NCI-H187 (cell line): ENCODE measurements around the gene CASTOR2.
"Not testable (repeated sequence)": the region's sequence is repeated elsewhere in the genome, so short reads cannot be mapped to it uniquely, and the experiment has no call there.

ENCODE experiments used
- DNase-seq, 2 experiments: peaks; one replicate each; lab custom pipeline; 2025; lab: John Stamatoyannopoulos, UW

Gene CASTOR2

DNA sequence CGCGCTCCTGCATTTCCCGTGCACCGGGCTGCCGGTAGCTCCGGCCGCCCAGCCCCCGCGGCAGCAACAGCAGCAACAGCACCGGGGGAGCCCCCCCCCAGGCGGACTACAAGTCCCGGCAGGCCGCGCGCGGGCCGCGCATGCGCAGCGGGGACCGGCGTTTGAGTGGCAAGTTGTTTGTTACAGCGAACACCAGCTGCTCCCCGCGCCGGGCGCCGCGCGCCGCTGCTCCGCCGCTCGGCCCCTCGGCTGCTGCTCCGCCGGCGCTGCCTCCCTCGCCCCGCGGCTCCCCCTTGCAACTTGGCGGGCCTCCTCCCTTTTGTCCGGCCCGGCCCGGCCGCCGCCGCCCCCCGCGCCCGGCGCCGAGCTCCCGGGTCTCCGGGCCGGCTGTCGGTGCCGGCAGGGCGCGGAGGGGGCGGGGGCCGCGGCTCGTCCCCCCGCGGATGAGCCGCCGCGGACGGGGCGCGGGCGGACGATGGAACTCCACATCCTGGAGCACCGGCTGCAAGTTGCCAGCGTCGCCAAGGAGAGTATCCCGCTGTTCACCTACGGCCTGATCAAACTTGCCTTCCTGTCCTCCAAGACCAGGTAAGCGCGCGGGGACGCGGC is at the start of gene CASTOR2:
TSS of gene CASTOR2 (plus strand) at position 195 of the 609 bp plus-strand sequence. CDS start at position 476, 281 bp downstream.
- DNase-seq: peak in 1 of 2 experiments; percentile 47

DNA sequence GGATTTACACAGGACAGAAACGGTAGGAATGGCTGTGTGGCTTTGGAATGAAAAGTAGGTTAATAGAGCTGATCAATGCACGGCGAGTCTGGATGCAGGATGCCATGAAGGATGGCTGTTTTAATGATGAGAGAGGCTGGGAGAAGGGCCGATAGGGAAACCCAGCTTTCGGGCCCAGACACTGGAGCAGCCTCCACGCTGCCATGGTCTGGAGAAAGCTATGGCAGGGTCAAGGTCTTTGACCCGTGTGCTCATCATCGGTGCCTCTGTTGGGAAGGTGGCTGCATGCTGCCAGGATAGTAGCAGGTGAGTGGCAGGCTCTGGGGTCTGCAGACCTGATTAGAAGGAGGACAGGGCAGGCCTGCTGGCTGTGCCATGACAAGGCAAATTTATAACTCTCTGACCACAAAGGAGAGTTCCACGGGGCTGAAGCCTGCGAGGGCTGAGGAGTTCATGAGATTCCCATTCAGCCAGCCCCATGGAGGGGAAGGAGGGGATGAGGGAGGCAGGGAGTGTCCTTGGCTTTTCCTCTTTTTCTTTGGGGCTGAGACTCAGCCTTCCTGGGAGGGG is 42.1 kb upstream of the CASTOR2 start:
- not testable (repeated sequence) for DNase-seq

DNA sequence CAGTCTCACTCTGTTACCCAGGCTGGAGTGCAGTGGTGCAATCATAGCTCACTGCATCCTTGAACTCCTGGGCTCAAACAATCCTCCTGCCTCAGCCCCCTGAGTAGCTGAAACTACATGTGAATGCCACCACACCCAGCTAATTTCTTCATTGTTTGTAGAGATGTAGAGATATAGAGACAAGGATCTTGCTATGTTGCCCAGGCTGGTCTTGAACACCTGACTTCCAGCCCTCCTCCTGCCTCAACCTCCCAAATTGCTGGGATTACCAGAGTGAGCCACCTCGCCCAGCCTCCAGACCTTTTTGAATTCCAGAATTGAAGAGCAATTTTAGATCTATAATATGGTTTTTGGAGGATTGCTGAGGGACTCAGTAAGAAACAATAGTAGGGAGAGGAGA is 40.9 kb upstream of the CASTOR2 start:
- DNase-seq: not testable (repeated sequence)

DNA sequence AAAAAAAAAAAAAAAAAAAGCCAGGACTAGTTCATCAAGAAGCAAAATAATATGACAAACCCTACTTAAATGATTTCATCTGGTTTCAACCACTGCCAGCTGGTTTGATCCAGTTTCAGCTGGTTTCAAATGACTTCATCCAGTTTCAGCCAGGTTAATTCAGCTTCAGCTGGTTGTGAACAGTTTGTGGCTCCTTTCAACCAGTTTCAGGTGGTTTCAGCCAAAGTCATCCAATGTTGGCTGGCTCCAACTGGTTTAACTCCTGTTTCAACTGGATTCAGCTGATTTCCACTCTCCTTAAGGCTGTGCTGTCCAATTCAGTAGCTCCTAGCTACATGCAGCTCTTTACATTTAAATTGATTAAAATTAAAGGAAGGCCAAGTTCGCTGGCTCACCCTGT is 37.5 kb upstream of the CASTOR2 start:
- not testable (repeated sequence) for DNase-seq

DNA sequence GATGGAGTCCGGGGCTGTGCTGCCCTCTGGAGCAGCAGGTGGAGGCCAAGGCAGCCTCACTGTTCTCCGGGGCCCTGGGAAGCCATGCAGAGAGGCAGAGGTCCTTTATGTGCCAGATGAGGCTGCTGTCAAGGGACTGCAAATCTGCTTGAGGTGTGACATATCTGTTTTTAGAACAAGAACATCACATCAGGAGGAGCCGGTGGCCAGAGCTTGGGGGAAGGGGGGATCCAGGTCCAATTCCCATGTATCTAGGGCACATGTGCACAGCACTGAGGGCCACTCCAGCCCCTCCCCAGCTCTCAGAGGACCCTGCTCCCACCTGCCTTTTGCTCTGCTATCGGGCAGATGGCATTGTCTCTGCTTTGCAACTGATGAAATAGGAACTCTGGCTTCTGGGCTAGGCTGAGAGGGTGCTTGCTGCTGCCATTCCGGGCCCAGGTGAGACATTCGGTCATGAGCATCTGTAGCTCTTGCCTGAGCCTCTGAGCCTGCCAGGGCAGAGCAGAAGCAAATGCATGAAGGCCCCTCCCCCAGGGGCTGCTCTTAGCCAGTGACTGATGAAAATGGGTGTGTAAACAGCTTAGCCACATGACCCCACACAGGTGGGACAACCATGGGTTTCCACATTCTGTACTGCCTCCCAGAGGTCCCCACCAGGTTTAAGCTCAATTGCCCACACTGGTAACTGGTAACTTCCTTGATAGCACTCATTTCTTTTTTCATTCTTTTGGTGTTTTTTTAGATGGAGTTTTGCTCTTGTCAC is 32.8 kb upstream of the CASTOR2 start:
- DNase-seq: not testable (repeated sequence)

DNA sequence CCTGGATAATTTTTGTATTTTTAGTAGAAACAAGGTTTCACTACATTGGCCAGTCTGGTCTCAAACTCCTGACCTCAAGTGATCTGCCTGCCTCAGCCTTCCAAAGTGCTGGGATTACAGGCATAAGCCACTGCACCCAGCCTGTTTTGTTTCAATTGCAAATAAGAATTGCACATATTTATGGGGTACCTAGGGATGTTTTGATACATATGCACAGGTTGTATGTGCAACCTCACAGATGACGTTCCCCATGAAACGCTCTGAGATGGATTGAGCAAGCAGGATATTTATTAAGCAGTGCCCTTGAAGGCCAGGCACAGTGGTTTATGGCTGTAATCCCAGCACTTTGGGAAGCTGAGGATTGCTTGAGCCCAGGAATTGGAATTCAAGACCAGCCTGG is 25.1 kb upstream of the CASTOR2 start:
- not testable (repeated sequence) for DNase-seq

DNA sequence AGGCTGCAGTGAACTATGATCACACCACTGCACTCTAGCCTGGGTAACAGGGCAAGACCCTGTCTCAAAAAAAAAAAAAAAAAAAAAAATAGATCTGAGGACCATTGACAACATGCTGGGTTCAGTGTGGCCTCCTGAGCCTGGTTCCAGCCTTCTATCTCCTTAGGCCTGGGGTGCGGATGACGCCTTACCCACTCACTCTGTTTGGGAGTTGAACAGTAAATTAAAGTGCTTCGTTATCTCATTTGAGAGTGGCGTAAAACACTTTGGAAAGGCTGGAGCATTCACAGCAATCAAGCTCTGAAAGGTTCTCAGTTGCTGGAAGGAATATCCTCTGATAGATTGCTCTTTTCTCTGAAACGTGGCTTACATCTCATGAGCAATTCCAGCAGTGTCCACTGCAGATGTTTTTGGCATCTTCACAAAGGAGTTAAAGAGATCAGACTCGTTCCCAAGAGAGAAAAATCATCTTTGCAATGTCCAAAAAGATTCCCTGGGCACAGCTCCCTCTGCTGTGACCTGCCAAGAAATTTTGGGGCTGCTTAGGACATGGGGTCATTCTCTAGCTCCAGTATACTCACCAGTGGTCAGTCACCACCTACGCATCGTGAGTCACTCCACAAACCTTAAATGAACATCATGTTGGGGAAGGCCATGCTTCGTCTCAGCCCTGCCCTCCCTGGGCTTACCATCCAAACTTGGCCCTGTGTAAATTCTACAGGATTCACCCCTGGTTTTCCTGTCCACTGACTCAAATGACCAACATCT is 23.0 kb upstream of the CASTOR2 start:
- DNase-seq: not testable (repeated sequence)

DNA sequence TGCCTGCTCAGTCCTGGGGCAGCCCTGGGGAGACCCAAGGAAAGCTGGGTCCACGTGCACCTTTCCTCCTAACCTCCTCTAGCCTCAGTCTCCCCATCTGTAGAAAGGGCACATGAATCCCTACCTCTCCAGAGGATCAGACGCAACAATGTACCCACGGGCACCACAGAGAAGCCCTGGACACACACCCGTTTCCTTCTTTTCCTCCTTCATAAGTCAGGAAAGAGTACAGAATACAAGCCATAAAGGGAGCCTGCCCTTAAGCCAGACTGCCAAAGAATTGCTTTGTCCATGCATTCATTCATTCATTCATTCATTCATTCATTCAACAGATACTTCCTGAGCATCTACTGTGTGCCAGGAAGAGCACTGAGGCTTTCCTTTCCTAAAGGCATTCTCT is 20.6 kb upstream of the CASTOR2 start:
- DNase-seq: not testable (repeated sequence)

DNA sequence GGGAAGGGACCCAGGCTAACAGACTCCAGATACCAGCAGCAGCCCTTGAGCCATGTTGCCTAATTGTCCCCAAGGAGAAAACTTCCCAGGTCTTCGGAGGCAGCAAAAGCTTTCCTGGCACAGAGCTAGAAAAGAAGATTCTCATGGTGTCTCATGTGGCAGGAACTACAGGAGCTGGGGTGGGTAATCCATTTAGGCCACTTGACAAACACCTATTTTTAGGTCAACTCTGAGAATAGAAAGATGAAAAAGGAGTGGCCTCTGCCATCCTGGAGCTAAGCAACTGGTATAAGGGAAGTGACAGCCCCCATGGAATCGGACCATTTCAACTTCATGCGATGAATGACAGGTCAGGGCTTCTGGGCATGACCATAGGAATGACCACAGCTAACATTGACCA is 16.8 kb upstream of the CASTOR2 start:
- not testable (repeated sequence) for DNase-seq

DNA sequence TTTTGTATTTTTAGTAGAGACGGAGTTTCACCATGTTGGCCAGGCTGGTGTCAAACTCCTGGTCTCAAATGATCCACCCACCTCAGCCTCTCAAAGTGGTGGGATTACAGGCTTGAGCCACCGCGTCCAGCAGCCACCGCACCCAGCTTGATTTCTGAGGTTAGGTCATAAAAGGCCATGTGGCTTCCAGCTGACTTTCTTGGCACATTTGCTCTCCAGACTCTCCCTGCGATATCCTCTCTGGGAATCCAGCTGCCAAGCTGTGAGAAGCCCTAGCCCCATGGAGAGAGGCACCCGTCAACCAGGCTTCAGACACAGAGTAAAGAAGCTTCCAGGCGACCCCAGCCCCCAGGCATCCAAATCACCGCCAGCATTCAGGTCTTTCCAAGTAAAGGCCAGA is 10.7 kb upstream of the CASTOR2 start:
- DNase-seq: not testable (repeated sequence)

DNA sequence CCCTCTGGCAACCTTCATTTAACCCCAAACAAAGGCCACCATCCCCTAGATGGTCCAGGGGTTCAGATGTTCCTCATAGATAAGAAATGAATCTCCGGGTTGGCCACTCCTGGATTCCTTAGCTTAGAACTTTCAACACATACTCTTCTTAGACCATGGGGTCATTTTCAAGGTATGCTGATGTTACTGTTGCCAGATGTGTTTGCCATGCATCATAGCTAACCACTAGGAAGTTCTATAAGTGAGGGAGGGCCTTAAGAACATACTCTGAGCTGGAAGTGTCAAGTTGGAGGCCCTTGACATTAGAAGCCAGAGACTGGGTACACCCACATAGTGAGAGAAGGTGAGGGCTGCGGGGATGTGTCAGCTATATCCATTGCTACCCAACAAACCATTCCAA is 6.2 kb upstream of the CASTOR2 start:
- not testable (repeated sequence) for DNase-seq

DNA sequence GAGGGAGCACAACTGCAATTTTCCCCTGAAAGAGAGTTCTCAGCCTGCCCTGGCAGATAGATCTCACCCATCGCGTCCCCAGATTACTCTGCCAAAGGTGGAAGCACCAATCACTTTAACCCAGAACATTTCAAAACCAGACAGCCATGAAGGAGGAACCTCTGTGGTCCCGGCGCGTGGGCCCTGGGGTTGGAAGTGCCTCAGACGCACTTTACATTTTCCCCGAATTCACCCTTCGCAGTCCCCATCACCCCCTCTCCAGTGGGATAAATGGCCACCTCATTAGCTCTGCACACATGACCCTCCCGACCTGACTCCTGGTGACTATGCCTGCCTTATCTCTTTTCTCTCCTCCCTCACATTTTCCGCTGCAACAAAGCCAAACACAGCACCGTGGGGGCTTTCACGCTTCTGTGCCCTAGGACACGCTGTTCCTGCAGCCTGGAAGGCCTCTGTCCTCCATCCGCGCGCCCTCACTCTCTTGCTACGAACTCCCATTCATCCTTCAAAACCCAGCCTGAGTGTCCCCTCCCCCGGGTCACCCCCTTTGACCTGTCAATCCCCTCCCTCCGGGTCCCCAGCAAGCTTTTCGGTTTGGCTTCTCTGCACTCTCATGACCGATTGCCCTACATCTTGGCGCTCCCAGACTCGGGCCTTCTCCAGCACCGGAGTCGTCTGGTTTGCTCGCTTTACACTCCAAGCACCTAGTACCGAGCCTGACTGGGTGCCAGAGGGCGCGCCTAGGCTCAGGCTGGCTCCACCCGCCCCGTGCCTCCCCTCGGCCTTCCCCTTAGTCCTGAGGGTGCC is 598 bp upstream of the CASTOR2 start:
- not testable (repeated sequence) for DNase-seq

DNA sequence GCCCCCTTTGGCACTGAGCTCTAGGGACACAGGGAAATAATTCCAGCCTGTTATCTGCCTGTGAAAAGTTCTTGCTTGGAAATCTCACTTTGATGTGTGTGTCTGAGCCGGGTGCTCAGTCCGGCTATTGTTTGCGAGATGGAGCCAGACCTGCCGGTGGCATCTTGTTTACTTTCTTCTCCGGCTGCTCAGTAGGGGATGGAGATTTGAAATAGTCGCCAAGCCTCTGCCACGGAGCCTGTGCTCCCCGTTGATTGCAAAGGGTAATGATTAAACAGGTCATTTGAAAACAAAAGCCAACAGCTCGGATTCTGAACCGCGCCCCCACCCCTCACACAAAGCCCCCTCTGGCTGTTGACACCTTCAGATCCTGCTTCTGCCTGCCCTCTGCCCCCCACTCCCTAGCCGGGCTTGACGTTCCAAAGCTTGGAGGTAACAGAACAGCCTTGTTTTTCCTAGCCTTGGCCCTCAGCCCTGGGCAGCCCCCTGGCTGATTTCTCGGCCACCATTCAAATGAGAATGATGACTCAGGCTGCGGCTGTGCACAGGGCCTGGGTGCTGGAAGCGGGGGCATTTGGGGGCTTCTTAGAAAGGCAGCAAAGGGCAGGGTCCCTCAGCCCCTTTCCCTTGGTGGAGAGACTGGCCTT is 1.8 kb downstream of the CASTOR2 start:
- not testable (repeated sequence) for DNase-seq

DNA sequence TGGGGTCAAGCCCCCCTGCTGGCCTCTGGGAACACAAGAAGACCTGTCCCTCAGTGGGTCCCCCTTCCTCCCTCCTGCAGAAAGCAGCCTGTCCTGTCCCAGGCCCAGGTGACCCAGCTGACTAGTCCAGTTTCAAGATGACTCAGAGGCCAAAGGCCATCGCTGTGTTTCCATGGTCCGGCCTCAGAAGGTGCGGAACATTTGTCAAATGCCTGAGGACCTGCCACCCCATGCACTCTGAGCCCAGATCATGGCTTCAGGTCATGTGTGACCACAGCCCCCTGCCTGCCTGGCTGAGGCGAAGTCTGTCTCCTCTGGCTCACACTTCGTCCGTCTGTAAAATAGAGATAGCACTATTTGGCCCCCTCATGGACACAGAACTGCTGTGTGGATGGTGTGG is 2.4 kb downstream of the CASTOR2 start:
- not testable (repeated sequence) for DNase-seq

DNA sequence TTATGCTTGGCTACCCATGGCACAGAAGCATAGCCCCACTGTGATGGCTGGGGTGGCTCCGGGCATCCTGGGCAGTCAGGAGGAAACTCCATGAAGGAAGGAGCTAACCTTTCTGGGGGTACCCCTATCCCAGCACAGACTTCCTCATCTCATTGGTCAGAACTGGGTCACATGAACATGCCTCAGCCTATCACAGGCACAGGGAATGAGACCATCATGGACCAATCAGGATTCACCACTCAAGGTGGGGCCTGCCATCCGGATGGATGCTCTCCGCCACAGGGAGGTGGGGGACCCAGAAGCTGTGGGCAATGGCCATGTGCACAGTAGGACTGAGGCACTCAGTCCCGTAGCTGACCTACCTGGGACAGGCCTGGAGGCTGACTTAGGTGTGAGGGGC is 6.9 kb downstream of the CASTOR2 start:
- not testable (repeated sequence) for DNase-seq

DNA sequence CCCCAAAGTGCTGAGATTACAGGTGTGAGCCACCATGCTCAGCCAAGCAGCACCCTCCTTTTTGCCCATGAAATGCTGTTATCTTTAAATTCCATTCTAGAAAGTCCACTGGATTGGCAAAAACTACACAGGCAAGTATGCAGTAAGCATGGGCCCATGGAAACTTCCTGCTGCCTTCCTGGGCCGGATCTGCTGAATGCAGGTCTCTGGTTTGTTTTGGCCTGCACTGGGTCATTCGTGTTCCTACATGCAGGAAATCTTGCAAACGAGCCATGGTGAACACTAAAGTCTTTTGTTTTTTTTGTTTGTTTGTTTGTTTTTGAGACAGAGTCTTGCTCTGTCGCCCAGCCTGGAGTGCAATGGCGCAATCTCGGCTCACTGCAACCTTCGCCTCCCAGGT is 7.9 kb downstream of the CASTOR2 start:
- not testable (repeated sequence) for DNase-seq

DNA sequence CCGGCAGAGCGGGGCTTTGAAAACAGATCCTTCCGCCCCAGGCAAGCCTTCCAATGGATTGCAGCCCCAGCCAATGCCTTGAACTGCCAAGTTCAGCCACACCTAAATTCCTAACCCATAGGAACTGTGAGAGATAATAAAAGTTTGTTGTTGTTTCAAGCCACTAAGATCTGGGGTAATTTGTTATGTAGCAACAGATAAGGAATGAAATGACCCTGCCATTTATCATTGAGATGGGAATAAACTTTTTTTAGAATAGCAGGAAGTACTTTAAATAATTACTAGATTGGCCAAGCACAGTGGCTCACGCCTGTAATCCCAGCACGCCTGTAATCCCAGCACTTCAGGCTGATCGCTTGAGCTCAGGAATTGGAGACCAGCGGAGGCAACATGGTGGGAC is 11.5 kb downstream of the CASTOR2 start:
- not testable (repeated sequence) for DNase-seq

DNA sequence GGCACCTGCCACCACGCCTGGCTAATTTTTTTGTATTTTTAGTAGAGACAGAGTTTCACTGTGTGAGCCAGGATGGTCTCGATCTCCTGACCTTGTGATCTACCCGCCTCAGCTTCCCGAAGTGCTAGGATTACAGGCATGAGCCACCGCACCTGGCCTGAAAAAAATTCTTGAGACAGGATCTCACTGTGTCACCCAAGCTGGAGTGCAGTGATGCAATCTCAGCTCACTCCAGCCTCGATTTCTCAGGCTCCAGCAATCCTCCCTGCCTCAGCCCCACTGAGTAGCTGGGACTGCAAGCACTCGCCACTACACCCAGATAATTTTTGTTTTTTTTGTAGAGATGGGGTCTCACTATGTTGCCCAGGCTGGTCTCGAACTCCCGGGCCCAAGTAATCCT is 13.0 kb downstream of the CASTOR2 start:
- DNase-seq: not testable (repeated sequence)

DNA sequence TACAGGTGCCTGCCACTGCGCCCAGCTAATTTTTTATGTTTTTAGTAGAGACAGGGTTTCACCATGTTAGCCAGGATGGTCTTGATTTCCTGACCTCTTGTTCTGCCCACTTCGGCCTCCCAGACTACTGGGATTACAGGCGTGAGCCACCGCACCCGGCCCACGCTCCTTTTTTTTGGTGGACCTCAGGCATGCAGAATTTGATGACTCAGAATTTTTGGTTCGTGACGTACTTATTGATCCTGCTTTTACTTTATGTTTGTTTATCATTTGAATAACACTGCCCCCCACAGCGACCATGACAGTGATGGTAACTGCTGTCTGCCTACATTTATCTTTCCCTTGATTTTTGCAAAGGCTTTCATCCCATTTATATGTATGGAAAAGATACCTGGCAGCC is 23.9 kb downstream of the CASTOR2 start:
- not testable (repeated sequence) for DNase-seq

DNA sequence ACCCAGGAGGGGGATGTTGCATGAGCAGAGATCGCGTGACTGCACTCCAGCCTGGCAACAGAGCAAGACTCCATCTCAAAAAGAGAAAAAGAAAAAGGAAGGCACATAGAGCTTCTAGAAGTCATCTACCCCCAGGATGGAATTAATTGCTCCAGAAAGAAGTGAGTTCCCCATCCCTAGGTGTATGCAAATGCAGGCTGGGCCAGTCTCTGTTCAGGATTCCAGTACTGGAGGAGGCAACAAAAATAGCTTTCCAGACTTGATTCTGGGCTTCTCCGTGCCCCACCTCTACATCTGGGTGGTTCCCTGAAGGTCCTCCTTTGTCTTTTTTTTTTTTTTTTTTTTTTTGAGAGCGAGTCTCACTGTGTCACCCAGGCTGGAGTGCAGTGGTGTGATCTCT is 28.6 kb downstream of the CASTOR2 start:
- DNase-seq: no peak
